Lung (tissue), 12 donors: ENCODE data around the gene TSPYL2. TPM values are rescaled to one million over a fixed set of nuclear protein-coding genes. Genes with fewer than 3 reads are reported as not detected.

Experiments used
- ATAC-seq: fragments of 200-7000 bp; cut with Tn5 transposase; one replicate; pipeline ENCODE4 v1.9.1; 2020; ENCODE audit warnings: moderate number of reproducible peaks; ENCODE audit not compliant: insufficient read depth, low FRiP score
- DNase-seq, 3 donors: peaks; one replicate each; pipeline ENCODE4 v3.0.0-alpha.2; 2013 to 2017
- H3K27ac ChIP-seq, 2 donors: one replicate each; pipeline ENCODE4 v1.5.1; 2013; ENCODE audit warnings: mild to moderate bottlenecking in 2 of 2, moderate library complexity in 2 of 2, control low read depth in 1 of 2, inconsistent platforms in 1 of 2, low read depth in 1 of 2, low read length in 1 of 2
- H3K27me3 ChIP-seq, 3 donors: one replicate each; pipeline ENCODE4 v1.5.1; 2013; ENCODE audit warnings: low read length in 2 of 3; ENCODE audit not compliant: control insufficient read depth in 3 of 3, insufficient read depth in 3 of 3
- H3K36me3 ChIP-seq, 4 donors: one replicate each; pipeline ENCODE4 v1.5.1; 2013; ENCODE audit warnings: low read length in 4 of 4, mild to moderate bottlenecking in 1 of 4, moderate library complexity in 1 of 4; ENCODE audit not compliant: control insufficient read depth in 4 of 4, insufficient read depth in 4 of 4
- H3K4me1 ChIP-seq, 5 donors: one replicate each; pipeline ENCODE4 v1.5.1; 2013; ENCODE audit warnings: low read length in 5 of 5, mild to moderate bottlenecking in 2 of 5, moderate library complexity in 1 of 5; ENCODE audit not compliant: control insufficient read depth in 5 of 5, insufficient read depth in 5 of 5
- H3K4me3 ChIP-seq: one replicate; pipeline ENCODE4 v1.5.1; 2013; ENCODE audit warnings: mild to moderate bottlenecking, control low read depth, moderate library complexity
- H3K9ac ChIP-seq, 2 donors: one replicate each; pipeline ENCODE4 v1.5.1; 2013; ENCODE audit warnings: low read length in 2 of 2, control low read depth in 1 of 2; ENCODE audit not compliant: insufficient read depth in 1 of 2
- H3K9me3 ChIP-seq, 4 donors: one replicate each; pipeline ENCODE4 v1.5.1; 2013; ENCODE audit warnings: low read length in 3 of 4, mild to moderate bottlenecking in 1 of 4, moderate library complexity in 1 of 4; ENCODE audit not compliant: control insufficient read depth in 4 of 4, insufficient read depth in 3 of 4
- CTCF ChIP-seq: IDR thresholded peaks from 2 replicates; pipeline ENCODE4 v1.5.1; 2012; ENCODE audit warnings: mild to moderate bottlenecking; ENCODE audit errors: control extremely low read depth, extremely low read depth
- WGBS, 2 donors: extraction: QIAGEN DNeasy Blood & Tissue Kit; methylation state at CpG; one replicate each; pipeline ENCODE4 v1.1.7; 2013; 5-methylcytosine and 5-hydroxymethylcytosine counted together
- polyA plus RNA-seq, 2 donors: library from polyadenylated mRNA; stranded (reverse); fragments of 200-250 nt; gene quantifications; one replicate each; pipeline ENCODE4 v1.2.1, GENCODE V29; 2013
- total RNA-seq, 2 donors: library from RNA; depleted of rRNA in 1 of 2; stranded (reverse); fragments of >200 nt in 1 of 2; gene quantifications; one replicate each; pipeline ENCODE4 v1.2.1, GENCODE V29; 2014 to 2021
- donor health status: control.
- donor health status: control.
- donor health status: Bipolar disorder and iron deficiency.
- donor health status: healthy.
- donor health status: DM: yes; HTN: yes; CAD: no.

The TSPYL2 gene
- total and polyA plus RNA-seq, 4 donors = 20.8 to 66.2 (median 36.7) TPM

DNA sequence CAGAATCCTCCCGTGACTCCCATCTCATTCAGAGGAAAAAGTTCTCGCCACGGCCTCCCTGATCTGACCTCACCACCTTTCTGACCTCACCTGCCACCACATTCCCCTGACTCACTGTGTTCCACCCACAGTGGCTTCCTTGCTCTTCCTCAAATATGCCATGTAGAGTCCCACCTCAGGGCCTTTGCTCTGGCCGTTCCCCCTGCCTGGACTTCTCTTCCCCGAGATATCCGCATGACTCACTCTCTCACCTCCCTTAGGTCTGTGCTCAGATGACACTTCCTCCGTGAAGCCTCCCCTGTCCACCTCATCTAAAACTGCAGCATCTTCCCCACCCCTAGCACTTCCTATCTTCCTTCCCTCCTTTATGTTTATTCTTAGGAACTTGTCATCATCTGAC is 7.2 kb upstream of the TSPYL2 start:
- Histone ChIP-seq H3K4me1 (peaks cover 0 to 4% (median 0%) of the 10 kb centered on the region in 5 donors), H3K36me3 (no peaks in the 10 kb centered on the region), H3K9me3 (peaks cover 0 to 5% (median 0%) of the 10 kb centered on the region in 4 donors), H3K9ac (no peak overlapping the region), H3K27ac (no peak overlapping the region), H3K4me3 (no peak overlapping the region), H3K27me3 (peaks cover 0 to 40% (median 7%) of the 10 kb centered on the region in 3 donors)
- DNase-seq (no peak), ATAC-seq (no peak)
- no peak for TF ChIP-seq CTCF
- WGBS, 2 donors = 78 to 85% methylated on average over 7 of the region's 7 CpGs

GRCh38 chrX:53076671-53077070 is 5.5 kb upstream of the TSPYL2 start:
- Histone ChIP-seq H3K36me3 (no peaks in the 10 kb centered on the region), H3K27ac (no peak overlapping the region), H3K9me3 (peaks cover 0 to 4% (median 0%) of the 10 kb centered on the region in 4 donors), H3K4me1 (peaks cover 0 to 4% (median 2%) of the 10 kb centered on the region in 5 donors), H3K9ac (no peak overlapping the region), H3K27me3 (peaks cover 0 to 38% (median 7%) of the 10 kb centered on the region in 3 donors), H3K4me3 (no peak overlapping the region)
- DNase-seq (no peak), ATAC-seq (no peak)
- TF ChIP-seq CTCF = no peak
- WGBS, 2 donors = 93 to 95% methylated on average over 20 to 21 of the region's 21 CpGs

DNA sequence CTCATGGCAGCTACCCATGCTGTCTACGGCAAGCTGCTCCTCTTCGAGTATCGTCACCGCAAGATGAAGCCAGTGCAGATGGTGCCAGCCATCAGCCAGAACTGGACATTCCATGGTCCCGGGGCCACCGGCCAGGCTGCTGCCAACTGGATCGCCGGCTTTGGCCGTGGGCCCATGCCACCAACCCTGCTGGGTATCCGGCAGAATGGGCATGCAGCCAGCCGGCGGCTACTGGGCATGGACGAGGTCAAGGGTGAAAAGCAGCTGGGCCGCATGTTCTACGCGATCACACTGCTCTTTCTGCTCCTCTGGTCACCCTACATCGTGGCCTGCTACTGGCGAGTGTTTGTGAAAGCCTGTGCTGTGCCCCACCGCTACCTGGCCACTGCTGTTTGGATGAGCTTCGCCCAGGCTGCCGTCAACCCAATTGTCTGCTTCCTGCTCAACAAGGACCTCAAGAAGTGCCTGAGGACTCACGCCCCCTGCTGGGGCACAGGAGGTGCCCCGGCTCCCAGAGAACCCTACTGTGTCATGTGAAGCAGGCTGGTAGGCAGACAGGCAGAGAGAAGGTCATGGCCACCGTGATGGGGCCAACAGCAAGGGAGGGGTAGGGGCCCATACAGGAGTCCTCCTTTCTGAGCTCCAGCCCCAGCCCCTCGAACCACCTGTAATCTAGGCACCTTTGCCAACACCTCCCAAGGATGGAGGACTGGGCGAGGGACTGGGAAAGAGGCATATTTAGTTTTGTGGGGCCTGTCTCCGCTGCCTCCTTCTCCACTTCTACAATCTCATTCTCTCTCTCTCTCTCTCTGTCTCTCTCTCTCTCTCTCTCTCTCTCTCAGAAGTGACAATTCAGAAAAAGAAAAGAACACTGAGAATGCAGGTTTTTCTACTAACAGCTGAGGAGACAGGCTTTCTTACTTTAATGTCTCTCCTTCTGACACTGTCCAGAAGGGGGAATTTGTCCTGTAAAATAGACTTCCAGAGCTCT is 4.7 kb upstream of the TSPYL2 start:
- ATAC-seq (no peak), DNase-seq (no peak)
- Histone ChIP-seq H3K9ac (no peak overlapping the region), H3K27ac (no peak overlapping the region), H3K27me3 (peaks cover 0 to 30% (median 6%) of the 10 kb centered on the region in 3 donors), H3K4me3 (no peak overlapping the region), H3K4me1 (peaks cover 0 to 4% (median 0%) of the 10 kb centered on the region in 5 donors), H3K9me3 (peaks cover 0 to 3% (median 0%) of the 10 kb centered on the region in 4 donors), H3K36me3 (no peaks in the 10 kb centered on the region)
- TF ChIP-seq CTCF = no peak
- 89 to 97% methylated on average over 19 to 27 of the region's 27 CpGs for WGBS, 2 donors
